Ovary (tissue), 3 donors: ENCODE data around the gene PCDHB8.
"Not testable (repeated sequence)": the region's sequence is repeated elsewhere in the genome, so short reads cannot be mapped to it uniquely, and the experiment has no call there.

ENCODE experiments used
- CTCF ChIP-seq, 3 donors: fragments of 450-650 bp in 2 of 3; fragments of 200-600 bp in 1 of 3; IDR thresholded peaks; one replicate each; pipeline versions ENCODE4 v1.5.1 to v1.8.0; 2016 to 2022; ENCODE audit warnings: antibody characterized with exemption in 3 of 3, mild to moderate bottlenecking in 1 of 3
- EP300 ChIP-seq: sonication (generic); formaldehyde crosslinking; IDR thresholded peaks from one replicate; pipeline ENCODE4 v1.6.1; 2017; ENCODE audit warnings: antibody characterized with exemption
- POLR2A ChIP-seq: fragments of 450-650 bp; IDR thresholded peaks from one replicate; pipeline ENCODE4 v1.6.1; 2017; ENCODE audit warnings: antibody characterized with exemption, mild to moderate bottlenecking, moderate library complexity
- donor health status: DM: no; HTN: no; CAD: no.

- not testable (repeated sequence) for TF ChIP-seq CTCF (IDR thresholded peaks at IDR 0.05); POLR2A; EP300
Observed at GRCh38 chr5:141157356-141157755, 20.2 kb upstream of the PCDHB8 start.
